K562 (cell line): ENCODE data around the gene TENT4A. TPM values are rescaled to one million over a fixed set of nuclear protein-coding genes. Genes with fewer than 3 reads are reported as not detected.

ENCODE experiments used
- GATAD2B ChIP-seq: fragments of 450-650 bp; IDR thresholded peaks from 2 replicates; pipeline ENCODE4 v1.6.1; 2017; ENCODE audit warnings: mild to moderate bottlenecking, borderline replicate concordance
- SIRT6 ChIP-seq: IDR thresholded peaks from one replicate; pipeline ENCODE4 v1.6.1; 2012; ENCODE audit warnings: low read depth, mild to moderate bottlenecking, control low read depth, inconsistent platforms, low read length, moderate library complexity
- TAF9B ChIP-seq: fragments of 450-650 bp; IDR thresholded peaks from 2 replicates; pipeline ENCODE4 v1.6.1; 2018; ENCODE audit warnings: mild to moderate bottlenecking; ENCODE audit not compliant: partially characterized antibody
- ZKSCAN3 ChIP-seq: fragments of 250-450 bp; sonication (Bioruptor Pico); IDR thresholded peaks from 2 replicates; pipeline ENCODE4 v1.4.0; 2020
- ZNF57 ChIP-seq: fragments of 450-650 bp; formaldehyde crosslinking; IDR thresholded peaks from 2 replicates; pipeline ENCODE4 v1.4.0; 2020; ENCODE audit warnings: mild to moderate bottlenecking, moderate library complexity
- ZNF766 ChIP-seq: fragments of 200-800 bp; sonication (Bioruptor generic); conservative IDR thresholded peaks from 2 replicates; pipeline ENCODE4 v1.6.1; 2016; ENCODE audit warnings: missing genetic modification characterization, missing compliant biosample characterization
- polyA plus RNA-seq, 8 experiments: library from polyadenylated mRNA; depleted of rRNA in 4 of 8; stranded (reverse) in 5 of 8; unstranded in 3 of 8; fragments of >200 nt; fragmentation: Nextera tagmentation in 2 of 8; fragmentation: Illumina TruSeq in 1 of 8; extraction: Ambion mirVana in 2 of 8; extraction: Trizol in 1 of 8; gene quantifications; 2 replicates each; pipeline versions ENCODE4 v1.2.1 to v1.2.3, GENCODE V29; 2011 to 2014; ENCODE audit warnings: inconsistent platforms in 1 of 8, missing spikeins in 1 of 8
- total RNA-seq, 7 experiments: library from RNA; depleted of rRNA in 6 of 7; stranded (reverse); fragments of >200 nt in 6 of 7; fragmentation: Illumina TruSeq in 2 of 7; extraction: Trizol in 2 of 7; gene quantifications; 2 replicates each; pipeline versions ENCODE4 v1.2.1 to v1.2.3, GENCODE V29; 2011 to 2021; ENCODE audit warnings: low replicate concordance in 1 of 7
- TF ChIP-seq, protein P1 (sequence below): fragments of 450-650 bp; IDR thresholded peaks from 2 replicates; pipeline ENCODE4 v1.6.1; 2017; ENCODE audit warnings: antibody characterized with exemption, mild to moderate bottlenecking
- TF ChIP-seq, protein P2 (sequence below): fragments of 250-450 bp; sonication (Bioruptor Pico); IDR thresholded peaks from 2 replicates; pipeline ENCODE4 v1.8.0; 2022; ENCODE audit warnings: moderate library complexity, mild to moderate bottlenecking, inconsistent platforms
- TF ChIP-seq, protein P3 (sequence below), 2 experiments: IDR thresholded peaks; 2 replicates each; pipeline ENCODE4 v1.6.1; 2011; ENCODE audit warnings: borderline replicate concordance in 1 of 2, control low read depth in 1 of 2, low read depth in 1 of 2, low read length in 1 of 2, mild to moderate bottlenecking in 1 of 2, mixed read lengths in 1 of 2, moderate library complexity in 1 of 2; ENCODE audit not compliant: insufficient read depth in 1 of 2, insufficient read length in 1 of 2, poor library complexity in 1 of 2, severe bottlenecking in 1 of 2; ENCODE audit errors: extremely low read depth in 1 of 2
- TF ChIP-seq, protein P4 (sequence below): fragments of 200-800 bp; sonication (Bioruptor generic); IDR thresholded peaks from 2 replicates; pipeline ENCODE4 v1.6.1; 2017; ENCODE audit warnings: missing genetic modification characterization, missing compliant biosample characterization
- TF ChIP-seq, protein P5 (sequence below), 2 experiments: fragments of 450-650 bp; conservative IDR thresholded peaks; 2 replicates each; pipeline ENCODE4 v1.6.1; 2017; ENCODE audit warnings: mild to moderate bottlenecking in 2 of 2, moderate library complexity in 2 of 2

Gene TENT4A
- total and polyA plus RNA-seq, 9 of the 15 experiments (the other 6 are each of a cell fraction or from before 2014, with no cell fraction given) = 1.3 to 27.3 (median 13.0) TPM

DNA sequence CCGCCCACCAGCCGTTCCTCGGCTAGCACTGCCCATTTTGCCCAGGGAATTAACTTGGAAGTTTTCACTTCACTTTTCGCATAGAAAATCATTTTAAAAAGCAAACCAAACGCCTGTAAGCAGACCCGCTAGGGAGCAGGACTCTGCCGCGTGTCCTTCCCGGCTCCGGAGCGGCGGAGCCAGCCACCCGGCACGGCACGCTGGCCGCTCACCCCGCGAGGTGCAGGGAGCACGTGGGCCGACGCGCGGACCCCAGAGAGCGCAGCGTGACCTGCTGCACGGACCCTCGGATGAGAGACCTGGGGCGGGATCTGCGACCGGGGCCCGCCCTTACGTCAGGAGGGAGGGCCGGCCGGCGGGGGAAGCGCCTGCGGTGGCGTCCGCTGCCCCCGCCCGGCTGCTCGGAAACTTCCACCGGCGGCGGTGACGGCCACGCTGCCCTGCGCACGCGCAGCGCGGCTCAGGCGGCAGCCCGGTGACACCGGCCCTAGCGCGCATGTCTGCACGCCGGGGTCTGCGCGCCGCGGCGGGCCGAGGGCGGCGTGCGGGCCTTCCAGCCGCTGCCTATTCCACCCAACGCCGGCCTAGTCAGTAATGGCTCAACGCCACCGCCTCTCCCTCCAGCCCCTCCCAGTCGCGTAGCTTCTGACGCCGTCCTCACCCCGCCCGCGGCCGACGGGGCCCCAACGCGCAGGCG lies 507 bp upstream of the TENT4A start (continued):
- no peak for TF ChIP-seq ZNF766
- TF ChIP-seq, protein P1, sequence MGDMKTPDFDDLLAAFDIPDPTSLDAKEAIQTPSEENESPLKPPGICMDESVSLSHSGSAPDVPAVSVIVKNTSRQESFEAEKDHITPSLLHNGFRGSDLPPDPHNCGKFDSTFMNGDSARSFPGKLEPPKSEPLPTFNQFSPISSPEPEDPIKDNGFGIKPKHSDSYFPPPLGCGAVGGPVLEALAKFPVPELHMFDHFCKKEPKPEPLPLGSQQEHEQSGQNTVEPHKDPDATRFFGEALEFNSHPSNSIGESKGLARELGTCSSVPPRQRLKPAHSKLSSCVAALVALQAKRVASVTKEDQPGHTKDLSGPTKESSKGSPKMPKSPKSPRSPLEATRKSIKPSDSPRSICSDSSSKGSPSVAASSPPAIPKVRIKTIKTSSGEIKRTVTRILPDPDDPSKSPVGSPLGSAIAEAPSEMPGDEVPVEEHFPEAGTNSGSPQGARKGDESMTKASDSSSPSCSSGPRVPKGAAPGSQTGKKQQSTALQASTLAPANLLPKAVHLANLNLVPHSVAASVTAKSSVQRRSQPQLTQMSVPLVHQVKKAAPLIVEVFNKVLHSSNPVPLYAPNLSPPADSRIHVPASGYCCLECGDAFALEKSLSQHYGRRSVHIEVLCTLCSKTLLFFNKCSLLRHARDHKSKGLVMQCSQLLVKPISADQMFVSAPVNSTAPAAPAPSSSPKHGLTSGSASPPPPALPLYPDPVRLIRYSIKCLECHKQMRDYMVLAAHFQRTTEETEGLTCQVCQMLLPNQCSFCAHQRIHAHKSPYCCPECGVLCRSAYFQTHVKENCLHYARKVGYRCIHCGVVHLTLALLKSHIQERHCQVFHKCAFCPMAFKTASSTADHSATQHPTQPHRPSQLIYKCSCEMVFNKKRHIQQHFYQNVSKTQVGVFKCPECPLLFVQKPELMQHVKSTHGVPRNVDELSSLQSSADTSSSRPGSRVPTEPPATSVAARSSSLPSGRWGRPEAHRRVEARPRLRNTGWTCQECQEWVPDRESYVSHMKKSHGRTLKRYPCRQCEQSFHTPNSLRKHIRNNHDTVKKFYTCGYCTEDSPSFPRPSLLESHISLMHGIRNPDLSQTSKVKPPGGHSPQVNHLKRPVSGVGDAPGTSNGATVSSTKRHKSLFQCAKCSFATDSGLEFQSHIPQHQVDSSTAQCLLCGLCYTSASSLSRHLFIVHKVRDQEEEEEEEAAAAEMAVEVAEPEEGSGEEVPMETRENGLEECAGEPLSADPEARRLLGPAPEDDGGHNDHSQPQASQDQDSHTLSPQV = peak; percentile 75
- TF ChIP-seq, protein P2, sequence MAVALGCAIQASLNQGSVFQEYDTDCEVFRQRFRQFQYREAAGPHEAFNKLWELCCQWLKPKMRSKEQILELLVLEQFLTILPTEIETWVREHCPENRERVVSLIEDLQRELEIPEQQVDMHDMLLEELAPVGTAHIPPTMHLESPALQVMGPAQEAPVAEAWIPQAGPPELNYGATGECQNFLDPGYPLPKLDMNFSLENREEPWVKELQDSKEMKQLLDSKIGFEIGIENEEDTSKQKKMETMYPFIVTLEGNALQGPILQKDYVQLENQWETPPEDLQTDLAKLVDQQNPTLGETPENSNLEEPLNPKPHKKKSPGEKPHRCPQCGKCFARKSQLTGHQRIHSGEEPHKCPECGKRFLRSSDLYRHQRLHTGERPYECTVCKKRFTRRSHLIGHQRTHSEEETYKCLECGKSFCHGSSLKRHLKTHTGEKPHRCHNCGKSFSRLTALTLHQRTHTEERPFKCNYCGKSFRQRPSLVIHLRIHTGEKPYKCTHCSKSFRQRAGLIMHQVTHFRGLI = no peak; the same call in 1 of the 2 replicates
- TF ChIP-seq SIRT6 = no peak
- no peak for TF ChIP-seq ZKSCAN3
- TF ChIP-seq, protein P3, sequence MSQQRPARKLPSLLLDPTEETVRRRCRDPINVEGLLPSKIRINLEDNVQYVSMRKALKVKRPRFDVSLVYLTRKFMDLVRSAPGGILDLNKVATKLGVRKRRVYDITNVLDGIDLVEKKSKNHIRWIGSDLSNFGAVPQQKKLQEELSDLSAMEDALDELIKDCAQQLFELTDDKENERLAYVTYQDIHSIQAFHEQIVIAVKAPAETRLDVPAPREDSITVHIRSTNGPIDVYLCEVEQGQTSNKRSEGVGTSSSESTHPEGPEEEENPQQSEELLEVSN (IDR thresholded peaks at IDR 0.05; ENCODE audit: borderline replicate concordance in 1 of 2, extremely low read depth in 1 of 2, insufficient read depth in 1 of 2, insufficient read length in 1 of 2, low read depth in 1 of 2, low read length in 1 of 2, poor library complexity in 1 of 2, severe bottlenecking in 1 of 2) = peak; percentile 70 to 91
- TF ChIP-seq, protein P4, sequence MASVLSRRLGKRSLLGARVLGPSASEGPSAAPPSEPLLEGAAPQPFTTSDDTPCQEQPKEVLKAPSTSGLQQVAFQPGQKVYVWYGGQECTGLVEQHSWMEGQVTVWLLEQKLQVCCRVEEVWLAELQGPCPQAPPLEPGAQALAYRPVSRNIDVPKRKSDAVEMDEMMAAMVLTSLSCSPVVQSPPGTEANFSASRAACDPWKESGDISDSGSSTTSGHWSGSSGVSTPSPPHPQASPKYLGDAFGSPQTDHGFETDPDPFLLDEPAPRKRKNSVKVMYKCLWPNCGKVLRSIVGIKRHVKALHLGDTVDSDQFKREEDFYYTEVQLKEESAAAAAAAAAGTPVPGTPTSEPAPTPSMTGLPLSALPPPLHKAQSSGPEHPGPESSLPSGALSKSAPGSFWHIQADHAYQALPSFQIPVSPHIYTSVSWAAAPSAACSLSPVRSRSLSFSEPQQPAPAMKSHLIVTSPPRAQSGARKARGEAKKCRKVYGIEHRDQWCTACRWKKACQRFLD (CRISPR knock-in tag) = 0 out of 2 replicates have a peak, but pooled peaks have one; percentile 33
- no peak for TF ChIP-seq TAF9B
- TF ChIP-seq, protein P5, sequence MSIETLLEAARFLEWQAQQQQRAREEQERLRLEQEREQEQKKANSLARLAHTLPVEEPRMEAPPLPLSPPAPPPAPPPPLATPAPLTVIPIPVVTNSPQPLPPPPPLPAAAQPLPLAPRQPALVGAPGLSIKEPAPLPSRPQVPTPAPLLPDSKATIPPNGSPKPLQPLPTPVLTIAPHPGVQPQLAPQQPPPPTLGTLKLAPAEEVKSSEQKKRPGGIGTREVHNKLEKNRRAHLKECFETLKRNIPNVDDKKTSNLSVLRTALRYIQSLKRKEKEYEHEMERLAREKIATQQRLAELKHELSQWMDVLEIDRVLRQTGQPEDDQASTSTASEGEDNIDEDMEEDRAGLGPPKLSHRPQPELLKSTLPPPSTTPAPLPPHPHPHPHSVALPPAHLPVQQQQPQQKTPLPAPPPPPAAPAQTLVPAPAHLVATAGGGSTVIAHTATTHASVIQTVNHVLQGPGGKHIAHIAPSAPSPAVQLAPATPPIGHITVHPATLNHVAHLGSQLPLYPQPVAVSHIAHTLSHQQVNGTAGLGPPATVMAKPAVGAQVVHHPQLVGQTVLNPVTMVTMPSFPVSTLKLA (conservative IDR thresholded peaks at IDR 0.05) = peak; percentile 84 to 94
- peak; percentile 94 for TF ChIP-seq GATAD2B
- no peak for TF ChIP-seq ZNF57 (CRISPR knock-in tag)
